K562 (cell line): ENCODE data around the gene ACYP2. TPM values are rescaled to one million over a fixed set of nuclear protein-coding genes. Genes with fewer than 3 reads are reported as not detected.
A peak's percentile ranks its signal among the peaks of the same experiment; 100 is the strongest.

Experiments
- C11orf30 ChIP-seq: fragments of 450-650 bp; IDR thresholded peaks from 2 replicates; pipeline ENCODE4 v1.6.1; 2016; ENCODE audit warnings: low read depth, mild to moderate bottlenecking
- CREM ChIP-seq: IDR thresholded peaks from 2 replicates; pipeline ENCODE4 v1.6.1; 2014; ENCODE audit warnings: antibody characterized with exemption, low read depth
- CTBP1 ChIP-seq: fragments of 450-650 bp; IDR thresholded peaks from 2 replicates; pipeline ENCODE4 v1.6.1; 2016; ENCODE audit warnings: borderline replicate concordance
- CXXC5 ChIP-seq: fragments of 250-450 bp; sonication (Bioruptor Pico); IDR thresholded peaks from 2 replicates; pipeline ENCODE4 v1.8.0; 2022; ENCODE audit warnings: inconsistent platforms, mild to moderate bottlenecking, moderate library complexity
- ETV5 ChIP-seq: sonication (generic); formaldehyde crosslinking; IDR thresholded peaks from 2 replicates; pipeline ENCODE4 v1.4.0; 2020; ENCODE audit warnings: low read depth, mild to moderate bottlenecking, missing genetic modification reagents
- FOXJ2 ChIP-seq: fragments of 200-800 bp; sonication (Bioruptor generic); IDR thresholded peaks from 2 replicates; pipeline ENCODE4 v1.6.1; 2016; ENCODE audit warnings: missing genetic modification characterization, missing compliant biosample characterization
- KDM1A ChIP-seq, 2 experiments: fragments of 450-650 bp; IDR thresholded peaks; 2 replicates each; pipeline ENCODE4 v1.6.1; 2016; ENCODE audit warnings: mild to moderate bottlenecking in 2 of 2
- KLF16 ChIP-seq: IDR thresholded peaks from 2 replicates; pipeline ENCODE4 v1.6.1; 2016; ENCODE audit warnings: antibody characterized with exemption
- MNT ChIP-seq, 2 experiments: fragments of 450-650 bp; conservative IDR thresholded peaks; 2 replicates each; pipeline ENCODE4 v1.6.1; 2017; ENCODE audit warnings: mild to moderate bottlenecking in 2 of 2, moderate library complexity in 2 of 2
- MTA1 ChIP-seq: fragments of 450-650 bp; IDR thresholded peaks from 2 replicates; pipeline ENCODE4 v1.6.1; 2017; ENCODE audit warnings: borderline replicate concordance
- MYBL2 ChIP-seq, 2 experiments: fragments of 450-650 bp in 1 of 2; sonication (generic) in 1 of 2; formaldehyde crosslinking in 1 of 2; IDR thresholded peaks; 2 replicates each; pipeline versions ENCODE4 v1.6.1 to v1.8.1; 2017 to 2022; ENCODE audit warnings: borderline replicate concordance in 1 of 2, inconsistent platforms in 1 of 2, low read depth in 1 of 2, mild to moderate bottlenecking in 1 of 2, missing genetic modification reagents in 1 of 2, moderate library complexity in 1 of 2
- PHTF2 ChIP-seq: fragments of 250-450 bp; sonication (Bioruptor Pico); IDR thresholded peaks from 2 replicates; pipeline ENCODE4 v1.5.0; 2021; ENCODE audit warnings: mild to moderate bottlenecking
- PRDM10 ChIP-seq: fragments of 450-650 bp; IDR thresholded peaks from 2 replicates; pipeline ENCODE4 v1.6.1; 2018; ENCODE audit not compliant: partially characterized antibody
- RNF2 ChIP-seq: sonication (generic); IDR thresholded peaks from 2 replicates; pipeline ENCODE4 v1.6.1; 2016
- ZEB2 ChIP-seq: fragments of 450-650 bp; IDR thresholded peaks from 2 replicates; pipeline ENCODE4 v1.6.1; 2016
- ZNF217 ChIP-seq: sonication (generic); formaldehyde crosslinking; IDR thresholded peaks from 2 replicates; pipeline ENCODE4 v1.8.0; 2022; ENCODE audit warnings: mild to moderate bottlenecking, missing genetic modification reagents
- ZNF511 ChIP-seq: sonication (generic); formaldehyde crosslinking; IDR thresholded peaks from 2 replicates; pipeline ENCODE4 v1.8.0; 2022; ENCODE audit warnings: mild to moderate bottlenecking, missing genetic modification reagents
- polyA plus RNA-seq, 8 experiments: library from polyadenylated mRNA; depleted of rRNA in 4 of 8; stranded (reverse) in 5 of 8; unstranded in 3 of 8; fragments of >200 nt; fragmentation: Nextera tagmentation in 2 of 8; fragmentation: Illumina TruSeq in 1 of 8; extraction: Ambion mirVana in 2 of 8; extraction: Trizol in 1 of 8; gene quantifications; 2 replicates each; pipeline versions ENCODE4 v1.2.1 to v1.2.3, GENCODE V29; 2011 to 2014; ENCODE audit warnings: inconsistent platforms in 1 of 8, missing spikeins in 1 of 8
- total RNA-seq, 7 experiments: library from RNA; depleted of rRNA in 6 of 7; stranded (reverse); fragments of >200 nt in 6 of 7; fragmentation: Illumina TruSeq in 2 of 7; extraction: Trizol in 2 of 7; gene quantifications; 2 replicates each; pipeline versions ENCODE4 v1.2.1 to v1.2.3, GENCODE V29; 2011 to 2021; ENCODE audit warnings: low replicate concordance in 1 of 7
- TF ChIP-seq, protein P1 (sequence below), 2 experiments: fragments of 250-450 bp in 1 of 2; fragments of 450-650 bp in 1 of 2; sonication (Bioruptor Pico) in 1 of 2; IDR thresholded peaks; 2 replicates each; pipeline versions ENCODE4 v1.6.1 to v1.8.0; 2016 to 2021; ENCODE audit warnings: mild to moderate bottlenecking in 2 of 2, moderate library complexity in 2 of 2, missing compliant biosample characterization in 1 of 2, missing genetic modification characterization in 1 of 2

ACYP2 gene
- total and polyA plus RNA-seq, 9 of the 15 experiments (the other 6 are each of a cell fraction or from before 2014, with no cell fraction given) = 1.0 to 4.1 (median 2.0) TPM

DNA sequence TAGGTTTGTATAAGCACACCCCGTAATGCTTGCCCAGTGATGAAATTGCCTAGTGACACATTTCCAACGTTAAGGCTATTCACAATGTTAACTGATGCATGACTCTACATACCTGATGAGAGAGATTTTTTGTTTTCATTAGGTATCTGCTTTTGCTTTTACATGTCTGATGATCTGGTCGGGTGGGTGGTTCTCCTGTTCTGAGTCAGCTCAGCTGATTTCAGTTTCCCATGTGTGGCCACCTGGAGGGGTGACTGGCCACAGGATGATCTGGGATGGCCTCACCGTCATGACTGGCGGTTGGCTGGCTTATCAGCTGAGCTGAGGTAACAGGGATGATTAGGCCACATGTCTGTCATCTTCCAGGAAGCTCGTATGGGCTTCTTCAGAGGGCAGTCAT is 33.8 kb upstream of the ACYP2 start (continued):
- TF ChIP-seq FOXJ2 (tag) = no peak
- peak; percentile 57; the same call in 1 of the 2 replicates for TF ChIP-seq KLF16
- TF ChIP-seq C11orf30 = no peak
- TF ChIP-seq PHTF2 = no peak
- peak; percentile 24; the same call in 1 of the 2 replicates for TF ChIP-seq MYBL2 (IDR thresholded peaks at IDR 0.05; ENCODE audit: low read depth)
- no peak for TF ChIP-seq MYBL2 (CRISPR knock-in tag; IDR thresholded peaks at IDR 0.05; ENCODE audit: borderline replicate concordance)
- peak; percentile 32 to 59; a peak in 2 of 4 replicates for TF ChIP-seq MNT (conservative IDR thresholded peaks at IDR 0.05)
- TF ChIP-seq CTBP1 = peak; percentile 91
- TF ChIP-seq KDM1A (IDR thresholded peaks at IDR 0.05) = peak; percentile 54 to 57; a peak in 3 of 4 replicates
- TF ChIP-seq ZNF511 (CRISPR knock-in tag) = no peak
- TF ChIP-seq PRDM10 = peak; percentile 83
- 0 out of 2 replicates have a peak, but pooled peaks have one; percentile 27 for TF ChIP-seq RNF2
- peak; percentile 76 for TF ChIP-seq CREM
- TF ChIP-seq MTA1 = no peak
- TF ChIP-seq ZNF217 = no peak
- TF ChIP-seq, protein P1, sequence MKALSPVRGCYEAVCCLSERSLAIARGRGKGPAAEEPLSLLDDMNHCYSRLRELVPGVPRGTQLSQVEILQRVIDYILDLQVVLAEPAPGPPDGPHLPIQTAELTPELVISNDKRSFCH (CRISPR knock-in tag; IDR thresholded peaks at IDR 0.05) = no peak
- TF ChIP-seq, protein P1 (tag; IDR thresholded peaks at IDR 0.05) = 0 out of 2 replicates have a peak, but pooled peaks have one; percentile 25
- TF ChIP-seq ZEB2 = peak; percentile 90
- TF ChIP-seq CXXC5 (CRISPR knock-in tag) = peak; percentile 69
- peak; percentile 76 for TF ChIP-seq ETV5 (CRISPR knock-in tag)
